SU-DHL-6 (cell line): Measurements from ENCODE around the gene RBFOX1.

Source experiments
- CTCF ChIP-seq: fragments of 200-600 bp; sonication (generic); IDR thresholded peaks from one replicate; pipeline ENCODE4 v1.5.1; 2017; ENCODE audit warnings: antibody characterized with exemption, mild to moderate bottlenecking, low read length, moderate library complexity; ENCODE audit not compliant: insufficient read depth, poor library complexity, severe bottlenecking
- EZH2phosphoT487 ChIP-seq: fragments of 200-600 bp; sonication (generic), shearing (Covaris generic); conservative IDR thresholded peaks from 2 replicates; pipeline ENCODE4 v1.6.1; 2018; ENCODE audit warnings: mild to moderate bottlenecking, antibody characterized with exemption, low read length, moderate library complexity, mixed read lengths

DNA sequence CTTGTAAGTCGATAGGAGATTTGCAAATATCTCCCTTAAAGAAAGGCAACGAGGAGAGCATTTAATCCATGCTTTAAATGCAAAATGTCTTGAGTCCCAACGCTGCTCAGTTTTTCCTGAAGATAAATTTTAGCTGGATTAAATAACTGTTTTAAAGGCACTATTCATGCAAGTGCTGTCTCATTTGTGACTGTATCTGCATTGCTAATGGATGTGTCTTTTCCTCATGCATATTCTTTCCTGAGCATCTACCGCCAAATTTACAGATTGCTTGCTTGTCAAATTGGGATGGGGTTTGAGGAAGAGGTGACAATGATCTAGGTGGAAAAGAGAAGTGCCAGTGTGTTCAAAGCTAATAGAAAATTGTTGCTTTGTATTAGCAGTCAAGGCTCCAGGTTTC is 106.9 kb downstream of the RBFOX1 start:
- TF ChIP-seq CTCF = no peak
- TF ChIP-seq EZH2phosphoT487 = no peak
